Measurements from ENCODE around the gene CFAP299.

- TF ChIP-seq CTCF (IDR thresholded peaks at IDR 0.05; ENCODE audit: poor library complexity), result no peak
- no peak for TF ChIP-seq EZH2 (IDR thresholded peaks at IDR 0.05; ENCODE audit: borderline replicate concordance)
- no peak for TF ChIP-seq EZH2phosphoT487 (IDR thresholded peaks at IDR 0.05; ENCODE audit: low read depth, severe bottlenecking, unreplicated experiment)
These were observed 24.4 kb upstream of the CFAP299 start for GRCh38 chr4:80311130-80311529.
